SH-SY5Y (cell line): ENCODE data around the gene NKRF.

ENCODE experiments used
- GATA2 ChIP-seq: IDR thresholded peaks from 2 replicates; pipeline ENCODE4 v1.6.1; 2011; ENCODE audit warnings: mild to moderate bottlenecking, low read depth, low read length
- GATA3 ChIP-seq: IDR thresholded peaks from 2 replicates; pipeline ENCODE4 v1.6.1; 2011; ENCODE audit warnings: low read depth, mild to moderate bottlenecking, low read length, moderate library complexity

GRCh38 chrX:119643696-119644095 lies 37.5 kb upstream of the NKRF start:
- no peak for TF ChIP-seq GATA2
- no peak for TF ChIP-seq GATA3
